Measurements from ENCODE around the gene XIAP.

Gene XIAP

GRCh38 chrX:123961268-123962005 is 101.6 kb downstream of the XIAP start, which contains the start of gene STAG2:
Gene STAG2 (plus strand): TSS chrX:123961706. CDS start chrX:124022628, 60,922 bp downstream.
- DNase-seq, result peak; percentile 17 to 65

- DNase-seq, result peak in 1 of 2 experiments; percentile 31
Observed at GRCh38 chrX:123962006-123962467, 102.2 kb downstream of the XIAP start.

- DNase-seq, result peak; percentile 48 to 84
Observed at GRCh38 chrX:123962794-123963373, 103.0 kb downstream of the XIAP start.

Data from SW 1271 (cell line).